ENCODE results near the gene ARFGAP3. TPM values are rescaled to one million over a fixed set of nuclear protein-coding genes. Genes with fewer than 3 reads are reported as not detected.

The ARFGAP3 gene
- total RNA-seq (2021) (16.9 to 17.1 TPM (median 17.1 TPM) in 3 replicates), Bru-seq, nascent RNA (percentile 48 among the genes with signal in this experiment)
- long read RNA-seq, experiment 1, transcript ARFGAP3-201 (16 exons, 2,857 nt) = major isoform, 64 of 80 reads
- long read RNA-seq, experiment 1, partial matches to known transcripts = 4 of 80 reads
- long read RNA-seq, experiment 1, other reads (novel, unspliced or antisense) = 12 of 80 reads
- long read RNA-seq, experiment 2, transcript ARFGAP3-201 (16 exons, 2,857 nt) = major isoform, 10 of 29 reads
- long read RNA-seq, experiment 2, partial matches to known transcripts = 9 of 29 reads
- long read RNA-seq, experiment 2, other reads (novel, unspliced or antisense) = 10 of 29 reads
- long read RNA-seq, experiment 3, transcript ARFGAP3-201 (16 exons, 2,857 nt) = major isoform, 13 of 35 reads
- long read RNA-seq, experiment 3, partial matches to known transcripts = 14 of 35 reads
- long read RNA-seq, experiment 3, other reads (novel, unspliced or antisense) = 8 of 35 reads

GRCh38 chr22:42856865-42857704 is at the start of gene ARFGAP3:
TSS of gene ARFGAP3 (minus strand) at chr22:42857273. CDS start at chr22:42857182, 91 bp downstream.
- H3K27me3 Mint-ChIP-seq (ENCODE audit: low read depth) = peaks cover 44% of the 10 kb centered on the region
- POLR2A ChIA-PET = interaction anchor here (0.5 to 2.3 kb wide), 4 partner anchors 10 to 203 kb away, joined by 3 to 12 read pairs (median 4); partner anchors contain the start of gene PACSIN2
- no peaks in the 10 kb centered on the region for H3K36me3 Mint-ChIP-seq
- H3K27ac Mint-ChIP-seq = no peak within 1 kb of the TSS
- H3K4me1 Mint-ChIP-seq = peaks cover 4% of the 10 kb centered on the region; the same call in 1 of the 2 replicates
- peak within 1 kb of the TSS; percentile 84 for H3K4me3 Mint-ChIP-seq
- CTCF ChIA-PET = interaction anchor here (0.5 to 3.1 kb wide), 8 partner anchors 10 to 296 kb away, joined by 3 to 43 read pairs (median 5); partner anchors contain the start of gene A4GALT
- H3K9me3 Mint-ChIP-seq = peaks cover 2% of the 10 kb centered on the region
- DNase-seq (ENCODE audit: low spot score) (peak; percentile 94), ATAC-seq (peak; percentile 97)
- TF ChIP-seq NR2C2 (CRISPR knock-in tag; IDR thresholded peaks at IDR 0.05) (peak; percentile 80), KAT7 (CRISPR knock-in tag; IDR thresholded peaks at IDR 0.05; ENCODE audit: borderline replicate concordance) (0 out of 2 replicates have a peak, but pooled peaks have one; percentile 73), MYBL2 (CRISPR knock-in tag; IDR thresholded peaks at IDR 0.05) (peak; percentile 98), NR3C1 (CRISPR knock-in tag; conservative IDR thresholded peaks at IDR 0.05; ENCODE audit: low read depth) (peak; percentile 97; the same call in 1 of the 2 replicates), E2F4 (CRISPR knock-in tag; IDR thresholded peaks at IDR 0.05; ENCODE audit: borderline replicate concordance, low read depth) (peak; percentile 89), HMGXB4 (CRISPR knock-in tag; IDR thresholded peaks at IDR 0.05) (peak; percentile 72; the same call in 1 of the 2 replicates), CTCF (IDR thresholded peaks at IDR 0.05) (no peak), GABPB1 (CRISPR knock-in tag; IDR thresholded peaks at IDR 0.05) (peak; percentile 27; the same call in 1 of the 2 replicates), FOXJ3 (CRISPR knock-in tag; IDR thresholded peaks at IDR 0.05; ENCODE audit: borderline replicate concordance) (no peak), GTF2I (CRISPR knock-in tag; conservative IDR thresholded peaks at IDR 0.05) (no peak), FOXP4 (CRISPR knock-in tag; IDR thresholded peaks at IDR 0.05) (peak; percentile 99), ETV6 (CRISPR knock-in tag; IDR thresholded peaks at IDR 0.05) (peak; percentile 99), CREM (CRISPR knock-in tag; IDR thresholded peaks at IDR 0.05) (peak; percentile 88), NFE2L1 (CRISPR knock-in tag; IDR thresholded peaks at IDR 0.05) (peak; percentile 98), MXD4 (CRISPR knock-in tag; IDR thresholded peaks at IDR 0.05; ENCODE audit: borderline replicate concordance) (no peak), JUN (CRISPR knock-in tag; IDR thresholded peaks at IDR 0.05) (peak; percentile 94; the same call in 1 of the 2 replicates), SMAD3 (CRISPR knock-in tag; IDR thresholded peaks at IDR 0.05; ENCODE audit: borderline replicate concordance) (peak; percentile 92; the same call in 1 of the 2 replicates), ZNF317 (CRISPR knock-in tag; IDR thresholded peaks at IDR 0.05; ENCODE audit: borderline replicate concordance, low read depth) (peak; percentile 78), IRF2 (CRISPR knock-in tag; IDR thresholded peaks at IDR 0.05; ENCODE audit: borderline replicate concordance, low read depth) (0 out of 2 replicates have a peak, but pooled peaks have one; percentile 51)
- TF ChIP-seq, protein P1, sequence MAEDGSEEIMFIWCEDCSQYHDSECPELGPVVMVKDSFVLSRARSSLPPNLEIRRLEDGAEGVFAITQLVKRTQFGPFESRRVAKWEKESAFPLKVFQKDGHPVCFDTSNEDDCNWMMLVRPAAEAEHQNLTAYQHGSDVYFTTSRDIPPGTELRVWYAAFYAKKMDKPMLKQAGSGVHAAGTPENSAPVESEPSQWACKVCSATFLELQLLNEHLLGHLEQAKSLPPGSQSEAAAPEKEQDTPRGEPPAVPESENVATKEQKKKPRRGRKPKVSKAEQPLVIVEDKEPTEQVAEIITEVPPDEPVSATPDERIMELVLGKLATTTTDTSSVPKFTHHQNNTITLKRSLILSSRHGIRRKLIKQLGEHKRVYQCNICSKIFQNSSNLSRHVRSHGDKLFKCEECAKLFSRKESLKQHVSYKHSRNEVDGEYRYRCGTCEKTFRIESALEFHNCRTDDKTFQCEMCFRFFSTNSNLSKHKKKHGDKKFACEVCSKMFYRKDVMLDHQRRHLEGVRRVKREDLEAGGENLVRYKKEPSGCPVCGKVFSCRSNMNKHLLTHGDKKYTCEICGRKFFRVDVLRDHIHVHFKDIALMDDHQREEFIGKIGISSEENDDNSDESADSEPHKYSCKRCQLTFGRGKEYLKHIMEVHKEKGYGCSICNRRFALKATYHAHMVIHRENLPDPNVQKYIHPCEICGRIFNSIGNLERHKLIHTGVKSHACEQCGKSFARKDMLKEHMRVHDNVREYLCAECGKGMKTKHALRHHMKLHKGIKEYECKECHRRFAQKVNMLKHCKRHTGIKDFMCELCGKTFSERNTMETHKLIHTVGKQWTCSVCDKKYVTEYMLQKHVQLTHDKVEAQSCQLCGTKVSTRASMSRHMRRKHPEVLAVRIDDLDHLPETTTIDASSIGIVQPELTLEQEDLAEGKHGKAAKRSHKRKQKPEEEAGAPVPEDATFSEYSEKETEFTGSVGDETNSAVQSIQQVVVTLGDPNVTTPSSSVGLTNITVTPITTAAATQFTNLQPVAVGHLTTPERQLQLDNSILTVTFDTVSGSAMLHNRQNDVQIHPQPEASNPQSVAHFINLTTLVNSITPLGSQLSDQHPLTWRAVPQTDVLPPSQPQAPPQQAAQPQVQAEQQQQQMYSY (CRISPR knock-in tag; IDR thresholded peaks at IDR 0.05) = peak; percentile 62
- TF ChIP-seq, protein P2, sequence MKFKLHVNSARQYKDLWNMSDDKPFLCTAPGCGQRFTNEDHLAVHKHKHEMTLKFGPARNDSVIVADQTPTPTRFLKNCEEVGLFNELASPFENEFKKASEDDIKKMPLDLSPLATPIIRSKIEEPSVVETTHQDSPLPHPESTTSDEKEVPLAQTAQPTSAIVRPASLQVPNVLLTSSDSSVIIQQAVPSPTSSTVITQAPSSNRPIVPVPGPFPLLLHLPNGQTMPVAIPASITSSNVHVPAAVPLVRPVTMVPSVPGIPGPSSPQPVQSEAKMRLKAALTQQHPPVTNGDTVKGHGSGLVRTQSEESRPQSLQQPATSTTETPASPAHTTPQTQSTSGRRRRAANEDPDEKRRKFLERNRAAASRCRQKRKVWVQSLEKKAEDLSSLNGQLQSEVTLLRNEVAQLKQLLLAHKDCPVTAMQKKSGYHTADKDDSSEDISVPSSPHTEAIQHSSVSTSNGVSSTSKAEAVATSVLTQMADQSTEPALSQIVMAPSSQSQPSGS (CRISPR knock-in tag; IDR thresholded peaks at IDR 0.05; ENCODE audit: borderline replicate concordance, low read depth) = 0 out of 2 replicates have a peak, but pooled peaks have one; percentile 69

Measured in WTC11 (cell line).